Prostate gland (tissue), 2 donors: ENCODE results near the gene BDH1.

Source experiments
- CTCF ChIP-seq, 4 experiments: fragments of 200-600 bp in 2 of 4; fragments of 450-650 bp in 2 of 4; sonication (generic) in 2 of 4; IDR thresholded peaks; 1 replicate in 3 of 4; 2 replicates in 1 of 4; pipeline ENCODE4 v1.5.1; 2016 to 2019; ENCODE audit warnings: antibody characterized with exemption in 4 of 4, mild to moderate bottlenecking in 2 of 4, moderate library complexity in 2 of 4
- POLR2A ChIP-seq: fragments of 450-650 bp; IDR thresholded peaks from one replicate; pipeline ENCODE4 v1.6.1; 2016; ENCODE audit warnings: antibody characterized with exemption, mild to moderate bottlenecking
- POLR2AphosphoS5 ChIP-seq: sonication (generic); formaldehyde crosslinking; IDR thresholded peaks from one replicate; pipeline ENCODE4 v1.6.1; 2017; ENCODE audit warnings: antibody characterized with exemption

GRCh38 chr3:197595470-197596185, 39.9 kb upstream of the BDH1 start:
- no peak for TF ChIP-seq CTCF (IDR thresholded peaks at IDR 0.05)
- no peak for TF ChIP-seq POLR2AphosphoS5
- no peak for TF ChIP-seq POLR2A
